SK-N-SH (cell line): ENCODE results near the gene GNAI3. TPM values are rescaled to one million over a fixed set of nuclear protein-coding genes. Genes with fewer than 3 reads are reported as not detected.

Experiments used
- CTCF ChIA-PET: fragments of 300-600, 350-600 bp; formaldehyde crosslinking; extraction: SDS; loops from one replicate; lab custom pipeline; 2021; lab: Yijun Ruan, JAX
- POLR2A ChIA-PET: fragments of 350-600 bp; sonication (Branson Sonifier 250); formaldehyde crosslinking; extraction: SDS; loops from one replicate; lab custom pipeline; 2020; ENCODE audit warnings: antibody characterized with exemption, inconsistent platforms; lab: Yijun Ruan, JAX
- DNase-seq: peaks from one replicate; pipeline ENCODE4 v3.0.0; 2012
- H2AFZ ChIP-seq: fragments of 200-600 bp; sonication (generic); 2 replicates; pipeline ENCODE4 v1.8.1; 2016; ENCODE audit warnings: antibody characterized with exemption, mild to moderate bottlenecking, low read depth
- H3F3A ChIP-seq: fragments of 200-600 bp; sonication (generic); replicated peaks from 2 replicates; pipeline ENCODE3; 2016; ENCODE audit warnings: antibody characterized with exemption, mild to moderate bottlenecking; ENCODE audit not compliant: insufficient read depth
- H3K27ac ChIP-seq, 2 experiments: fragments of 200-500 bp in 1 of 2; fragments of 200-600 bp in 1 of 2; sonication (Bioruptor generic) in 1 of 2; sonication (generic), shearing (Covaris generic) in 1 of 2; 2 replicates each; pipeline versions ENCODE4 v1.5.1 to v1.6.1; 2014 to 2016; ENCODE audit warnings: low read depth in 2 of 2, inconsistent platforms in 1 of 2, low read length in 1 of 2, mild to moderate bottlenecking in 1 of 2, mixed read lengths in 1 of 2
- H3K27me3 ChIP-seq: fragments of 200-600 bp; sonication (generic), shearing (Covaris generic); 2 replicates; pipeline ENCODE4 v1.6.1; 2016; ENCODE audit warnings: mixed run types; ENCODE audit not compliant: insufficient read depth
- H3K36me3 ChIP-seq, 2 experiments: fragments of 200-500 bp in 1 of 2; fragments of 200-600 bp in 1 of 2; sonication (Bioruptor generic) in 1 of 2; sonication (generic) in 1 of 2; replicated peaks in 1 of 2; 2 replicates each; pipeline versions ENCODE3 to v1.5.1; 2014 to 2016; ENCODE audit warnings: low read length in 1 of 2, mild to moderate bottlenecking in 1 of 2; ENCODE audit not compliant: insufficient read depth in 2 of 2, control insufficient read depth in 1 of 2
- H3K4me1 ChIP-seq, 2 experiments: fragments of 200-500 bp in 1 of 2; fragments of 200-600 bp in 1 of 2; sonication (Bioruptor generic) in 1 of 2; sonication (generic), shearing (Covaris generic) in 1 of 2; 2 replicates each; pipeline versions ENCODE4 v1.5.1 to v1.6.1; 2014 to 2016; ENCODE audit warnings: low read depth in 1 of 2, low read length in 1 of 2, mixed run types in 1 of 2; ENCODE audit not compliant: insufficient read depth in 2 of 2, control insufficient read depth in 1 of 2
- H3K4me2 ChIP-seq: fragments of 200-600 bp; sonication (generic), shearing (Covaris generic); 2 replicates; pipeline ENCODE4 v1.6.1; 2017; ENCODE audit warnings: mixed run types
- H3K4me3 ChIP-seq, 2 experiments: fragments of 200-500 bp in 1 of 2; fragments of 200-600 bp in 1 of 2; sonication (Bioruptor generic) in 1 of 2; sonication (generic), shearing (Covaris generic) in 1 of 2; 2 replicates each; pipeline versions ENCODE4 v1.5.1 to v1.8.1; 2014 to 2016; ENCODE audit warnings: low read depth in 2 of 2, inconsistent platforms in 1 of 2, low read length in 1 of 2, mild to moderate bottlenecking in 1 of 2, mixed read lengths in 1 of 2, moderate library complexity in 1 of 2
- H3K79me2 ChIP-seq: fragments of 200-600 bp; sonication (generic); 2 replicates; pipeline ENCODE4 v1.8.1; 2017; ENCODE audit warnings: mild to moderate bottlenecking; ENCODE audit not compliant: insufficient read depth
- H3K9ac ChIP-seq: fragments of 200-600 bp; sonication (generic); 2 replicates; pipeline ENCODE4 v1.6.1; 2017; ENCODE audit warnings: mixed run types
- H3K9me2 ChIP-seq: fragments of 200-600 bp; sonication (generic); 2 replicates; pipeline ENCODE4 v1.6.1; 2017; ENCODE audit warnings: mixed run types
- H3K9me3 ChIP-seq: fragments of 200-600 bp; sonication (generic); 2 replicates; pipeline ENCODE4 v1.6.1; 2017; ENCODE audit warnings: mixed run types, mild to moderate bottlenecking, moderate library complexity
- H4K20me1 ChIP-seq: fragments of 200-600 bp; sonication (generic); 2 replicates; pipeline ENCODE4 v1.6.1; 2017; ENCODE audit warnings: mild to moderate bottlenecking, mixed run types; ENCODE audit not compliant: insufficient read depth
- EP300 ChIP-seq, 2 experiments: IDR thresholded peaks; 2 replicates each; pipeline versions ENCODE4 v1.4.0 to v1.6.1; 2012; ENCODE audit warnings: borderline replicate concordance in 1 of 2, low read depth in 1 of 2, low read length in 1 of 2
- FOSL2 ChIP-seq: IDR thresholded peaks from 2 replicates; pipeline ENCODE4 v1.4.0; 2012; ENCODE audit warnings: low read depth, mild to moderate bottlenecking, moderate library complexity, borderline replicate concordance
- GABPA ChIP-seq: IDR thresholded peaks from 2 replicates; pipeline ENCODE4 v1.4.0; 2012; ENCODE audit warnings: low read depth, mild to moderate bottlenecking
- MXI1 ChIP-seq: IDR thresholded peaks from 2 replicates; pipeline ENCODE4 v1.6.1; 2012; ENCODE audit warnings: mild to moderate bottlenecking, low read depth, low read length, improper control_type of control experiment
- RAD21 ChIP-seq: IDR thresholded peaks from 2 replicates; pipeline ENCODE4 v1.6.1; 2012; ENCODE audit warnings: mild to moderate bottlenecking, low read length
- SMC3 ChIP-seq: IDR thresholded peaks from 2 replicates; pipeline ENCODE4 v1.6.1; 2012; ENCODE audit warnings: low read depth, low read length, improper control_type of control experiment
- WGBS: methylation state at CpG from one replicate; pipeline ENCODE4 v1.1.6; 2017; ENCODE audit warnings: low lambda C conversion rate; 5-methylcytosine and 5-hydroxymethylcytosine counted together
- polyA plus RNA-seq, 3 experiments: library from polyadenylated mRNA; depleted of rRNA; stranded (reverse); fragments of >200 nt; gene quantifications; 2 replicates each; pipeline ENCODE4 v1.2.3, GENCODE V29; 2012
- TF ChIP-seq, protein P1 (sequence below): IDR thresholded peaks from 2 replicates; pipeline ENCODE4 v1.4.0; 2012; ENCODE audit warnings: low read depth, borderline replicate concordance
- TF ChIP-seq, protein P2 (sequence below): IDR thresholded peaks from 2 replicates; pipeline ENCODE4; 2012

The GNAI3 gene
- polyA plus RNA-seq, 1 of the 3 experiments (the other 2 are of a cell fraction): 4.0 TPM

DNA sequence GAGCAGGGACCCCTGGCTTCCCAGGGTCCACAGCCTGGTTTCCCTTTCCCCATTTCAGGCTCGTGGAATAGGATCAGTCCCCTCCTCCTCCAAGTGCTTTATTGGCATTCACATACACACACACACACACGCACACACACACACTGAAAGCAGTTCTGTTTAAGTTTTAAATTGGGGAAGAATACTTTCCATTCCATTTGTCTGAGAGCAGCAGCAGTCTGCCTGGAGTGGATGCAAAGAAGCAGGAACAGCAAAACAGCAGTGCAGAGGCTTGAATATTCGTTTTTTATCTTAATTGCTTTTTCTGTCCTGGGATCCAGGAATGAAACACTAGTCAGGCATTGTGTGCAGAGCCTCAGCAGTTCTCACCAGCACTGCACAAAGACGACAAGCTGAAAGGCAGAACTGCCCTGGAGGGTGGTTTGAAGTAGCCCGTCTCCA is 47.5 kb upstream of the GNAI3 start:
- peaks cover 0 to 13% of the 10 kb centered on the region in 2 experiments; a peak in 1 of 4 replicates for H3K4me1 ChIP-seq
- H3K4me3 ChIP-seq: no peak overlapping the region
- no peak overlapping the region for H3K4me2 ChIP-seq
- TF ChIP-seq FOSL2 (no peak), EP300 (IDR thresholded peaks at IDR 0.05; ENCODE audit: borderline replicate concordance in 1 of 2, low read depth in 1 of 2, low read length in 1 of 2) (no peak), SMC3 (no peak), MXI1 (no peak)
- TF ChIP-seq, protein P1, sequence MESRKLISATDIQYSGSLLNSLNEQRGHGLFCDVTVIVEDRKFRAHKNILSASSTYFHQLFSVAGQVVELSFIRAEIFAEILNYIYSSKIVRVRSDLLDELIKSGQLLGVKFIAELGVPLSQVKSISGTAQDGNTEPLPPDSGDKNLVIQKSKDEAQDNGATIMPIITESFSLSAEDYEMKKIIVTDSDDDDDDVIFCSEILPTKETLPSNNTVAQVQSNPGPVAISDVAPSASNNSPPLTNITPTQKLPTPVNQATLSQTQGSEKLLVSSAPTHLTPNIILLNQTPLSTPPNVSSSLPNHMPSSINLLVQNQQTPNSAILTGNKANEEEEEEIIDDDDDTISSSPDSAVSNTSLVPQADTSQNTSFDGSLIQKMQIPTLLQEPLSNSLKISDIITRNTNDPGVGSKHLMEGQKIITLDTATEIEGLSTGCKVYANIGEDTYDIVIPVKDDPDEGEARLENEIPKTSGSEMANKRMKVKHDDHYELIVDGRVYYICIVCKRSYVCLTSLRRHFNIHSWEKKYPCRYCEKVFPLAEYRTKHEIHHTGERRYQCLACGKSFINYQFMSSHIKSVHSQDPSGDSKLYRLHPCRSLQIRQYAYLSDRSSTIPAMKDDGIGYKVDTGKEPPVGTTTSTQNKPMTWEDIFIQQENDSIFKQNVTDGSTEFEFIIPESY: no peak
- TF ChIP-seq, protein P2, sequence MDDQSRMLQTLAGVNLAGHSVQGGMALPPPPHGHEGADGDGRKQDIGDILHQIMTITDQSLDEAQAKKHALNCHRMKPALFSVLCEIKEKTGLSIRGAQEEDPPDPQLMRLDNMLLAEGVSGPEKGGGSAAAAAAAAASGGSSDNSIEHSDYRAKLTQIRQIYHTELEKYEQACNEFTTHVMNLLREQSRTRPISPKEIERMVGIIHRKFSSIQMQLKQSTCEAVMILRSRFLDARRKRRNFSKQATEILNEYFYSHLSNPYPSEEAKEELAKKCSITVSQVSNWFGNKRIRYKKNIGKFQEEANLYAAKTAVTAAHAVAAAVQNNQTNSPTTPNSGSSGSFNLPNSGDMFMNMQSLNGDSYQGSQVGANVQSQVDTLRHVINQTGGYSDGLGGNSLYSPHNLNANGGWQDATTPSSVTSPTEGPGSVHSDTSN: no peak
- DNase-seq: no peak
- peaks cover 5 to 17% of the 10 kb centered on the region in 2 experiments for H3K36me3 ChIP-seq
- CTCF ChIA-PET: interaction anchor here (0.7 to 40.2 kb wide), 6 partner anchors 7 to 276 kb away, joined by 3 to 1710 read pairs (median 50); partner anchors contain the start of genes AMIGO1, ATXN7L2, CYB561D1 and GPR61
- H3K79me2 ChIP-seq: peaks cover 3% of the 10 kb centered on the region; the same call in 1 of the 2 replicates
- peak overlapping the region in 1 of 2 experiments; percentile 2; a peak in 1 of 4 replicates for H3K27ac ChIP-seq
- POLR2A ChIA-PET: interaction anchor here (3.3 kb wide), 1 partner anchor 29 kb away, joined by 13 read pairs; no protein-coding TSS in a partner anchor
- H2AFZ ChIP-seq: no peak overlapping the region
- no peaks in the 10 kb centered on the region for H3K27me3 ChIP-seq
- H3F3A ChIP-seq: no peaks in the 10 kb centered on the region
- no peaks in the 10 kb centered on the region for H4K20me1 ChIP-seq
- no peak overlapping the region for H3K9ac ChIP-seq
- H3K9me2 ChIP-seq: no peaks in the 10 kb centered on the region
- no peaks in the 10 kb centered on the region for H3K9me3 ChIP-seq
- WGBS: 73% methylated on average over 5 of the region's 5 CpGs

DNA sequence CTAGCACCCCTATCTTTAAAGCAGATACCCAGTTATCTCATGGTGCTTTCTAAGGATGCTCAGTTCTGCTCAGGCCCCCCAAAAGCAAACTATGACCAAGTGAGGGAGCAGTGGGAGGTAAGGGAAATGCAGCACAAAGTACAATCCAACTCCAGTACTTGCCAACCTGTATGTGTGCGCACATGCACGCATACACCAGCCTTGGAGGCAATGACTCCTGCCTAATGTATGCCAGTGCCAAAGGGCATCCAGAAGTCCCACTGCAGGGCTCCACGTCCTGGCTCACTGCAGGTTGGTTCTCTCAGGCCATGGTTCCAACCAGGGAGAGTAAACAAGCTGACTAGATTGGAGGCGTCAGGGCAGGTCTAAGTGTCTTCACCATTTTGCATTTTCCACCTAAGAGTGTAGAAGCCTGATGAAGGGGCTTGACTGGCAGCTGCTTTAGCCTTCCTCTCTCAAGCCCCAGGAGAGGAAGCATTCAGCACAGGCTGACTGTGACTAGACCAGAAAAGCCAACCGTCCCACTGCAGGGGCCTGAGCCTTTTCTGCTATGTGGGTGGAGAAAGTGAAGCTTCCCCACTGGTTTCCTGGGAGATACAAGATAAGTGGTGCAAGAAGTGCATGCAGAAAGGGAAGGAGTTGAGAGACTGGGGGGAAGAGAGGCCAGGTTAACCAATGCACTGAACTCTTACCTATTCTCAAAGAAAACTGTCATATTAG is 46.6 kb upstream of the GNAI3 start:
- Histone ChIP-seq H4K20me1 (no peaks in the 10 kb centered on the region), H3K27me3 (no peaks in the 10 kb centered on the region), H3K27ac (peak overlapping the region in 1 of 2 experiments; percentile 4; a peak in 1 of 4 replicates), H3K9ac (no peak overlapping the region), H3K9me3 (no peaks in the 10 kb centered on the region), H3F3A (no peaks in the 10 kb centered on the region), H3K36me3 (peaks cover under 1 to 9% of the 10 kb centered on the region in 2 experiments), H3K4me3 (no peak overlapping the region), H2AFZ (no peak overlapping the region), H3K4me2 (no peak overlapping the region), H3K9me2 (no peaks in the 10 kb centered on the region), H3K79me2 (no peaks in the 10 kb centered on the region), H3K4me1 (peaks cover 0 to 13% of the 10 kb centered on the region in 2 experiments; a peak in 1 of 4 replicates)
- TF ChIP-seq GABPA: no peak
- TF ChIP-seq RAD21: no peak
- TF ChIP-seq, protein P2: no peak
- TF ChIP-seq MXI1: no peak
- CTCF ChIA-PET: interaction anchor here (1.0 to 40.2 kb wide), 4 partner anchors 6 to 32 kb away, joined by 3 to 1710 read pairs (median 155); partner anchors contain the start of genes AMIGO1, ATXN7L2, CYB561D1 and GPR61
- 91% methylated on average over 5 of the region's 5 CpGs for WGBS
- POLR2A ChIA-PET: interaction anchor here (0.9 to 3.3 kb wide), 2 partner anchors 8 to 28 kb away, joined by 3 to 13 read pairs; no protein-coding TSS in a partner anchor
- DNase-seq: no peak
